ENCODE measurements around the gene C2.

C2 gene

DNA sequence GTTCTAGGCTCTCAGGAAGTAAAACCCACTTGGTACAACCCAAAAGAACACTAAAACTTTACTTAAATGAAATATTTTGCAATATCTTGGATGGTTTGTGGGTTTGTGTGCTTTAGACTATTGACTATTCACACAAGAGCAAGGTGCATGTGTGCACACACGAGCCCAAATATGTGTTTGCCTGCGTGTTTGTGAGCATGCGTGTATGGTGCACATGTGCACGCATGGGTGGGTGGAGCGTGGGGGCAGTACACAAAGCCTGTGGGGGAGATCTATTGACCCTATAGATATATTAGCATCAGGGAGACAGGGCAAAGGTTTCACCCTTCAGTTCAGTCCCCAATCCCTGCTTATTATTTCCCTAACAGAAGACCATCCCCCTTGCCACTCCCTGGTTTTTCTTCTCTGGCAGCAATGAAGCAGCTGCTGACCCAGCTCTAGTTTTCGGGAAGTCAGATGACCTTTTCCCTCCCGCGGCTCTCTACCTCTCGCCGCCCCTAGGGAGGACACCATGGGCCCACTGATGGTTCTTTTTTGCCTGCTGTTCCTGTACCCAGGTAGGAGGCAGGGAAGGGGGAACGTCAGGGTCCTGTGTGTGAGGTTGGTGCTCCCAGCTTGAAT lies at the start of gene C2:
Gene C2 (plus strand): TSS at position 476 of the 621 bp plus-strand sequence. CDS start 36 bp downstream, at position 512.
- no peak for DNase-seq (ENCODE audit: low read depth)

DNA sequence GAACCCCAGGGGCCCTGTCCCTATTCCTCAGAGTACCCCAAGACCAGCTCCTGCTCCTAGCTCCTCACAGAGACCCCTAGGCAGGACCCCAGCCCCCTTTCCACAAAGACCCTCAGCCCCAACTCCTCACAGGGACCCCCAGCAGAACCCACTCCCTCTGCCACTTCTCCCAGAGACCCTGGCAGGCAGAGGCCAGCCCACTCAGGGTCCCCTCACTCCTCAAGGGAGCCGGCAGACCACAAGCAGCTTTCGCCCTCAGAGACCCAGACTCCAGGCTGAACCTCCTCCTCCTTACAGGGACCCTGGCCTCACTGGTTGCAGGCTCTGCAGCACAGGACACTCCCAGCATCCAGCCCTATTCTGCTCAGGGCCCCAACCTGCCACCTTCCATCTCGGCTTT lies 49.3 kb upstream of the C2 start:
- no peak for DNase-seq (ENCODE audit: low read depth)

- DNase-seq (ENCODE audit: low read depth): no peak
Measured at GRCh38 chr6:31878726-31879125, 48.8 kb upstream of the C2 start, which contains the start of gene SLC44A4. SLC44A4 (minus strand) TSS chr6:31878997; CDS start chr6:31878980, 17 bp downstream.

DNA sequence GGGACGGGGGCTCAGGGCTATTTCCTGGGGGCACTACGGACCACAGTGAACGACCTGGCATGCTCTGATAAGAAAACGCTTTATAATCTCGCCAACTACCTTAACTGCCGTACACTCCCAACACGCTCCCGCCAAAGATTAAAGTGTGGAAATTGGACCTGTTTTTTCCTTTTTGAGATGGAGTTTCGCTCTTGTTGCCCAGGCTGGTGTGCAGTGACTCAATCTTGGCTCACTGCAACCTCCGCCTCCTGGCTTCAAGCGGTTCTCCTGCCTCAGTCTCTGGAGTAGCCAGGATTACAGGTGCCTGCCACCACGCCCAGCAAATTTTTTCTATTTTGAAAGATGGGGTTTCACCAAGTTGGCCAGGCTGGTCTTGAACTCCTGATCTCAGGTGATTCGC lies 48.4 kb upstream of the C2 start:
- DNase-seq (ENCODE audit: low read depth): no peak

DNA sequence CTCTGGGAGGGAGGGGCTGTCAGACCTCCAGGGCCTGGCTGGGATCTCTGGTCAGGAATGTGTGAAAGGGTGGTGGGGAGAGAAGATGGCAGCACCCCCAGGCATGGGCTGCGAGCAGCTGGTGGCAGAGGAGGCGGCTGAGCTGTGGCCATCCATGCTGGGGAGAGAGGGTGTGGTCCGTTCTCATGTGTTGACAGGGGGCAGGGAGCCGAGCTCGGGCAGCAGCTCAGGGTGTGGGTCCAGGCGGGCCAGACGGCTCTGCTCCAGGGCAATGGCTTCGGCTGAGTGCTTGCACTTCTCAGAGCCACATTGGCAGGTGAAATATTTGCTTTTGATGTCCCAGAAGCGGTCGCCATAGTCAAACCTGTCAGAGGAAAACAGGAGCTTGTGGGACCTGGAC lies 47.6 kb upstream of the C2 start:
- no peak for DNase-seq (ENCODE audit: low read depth)

DNA sequence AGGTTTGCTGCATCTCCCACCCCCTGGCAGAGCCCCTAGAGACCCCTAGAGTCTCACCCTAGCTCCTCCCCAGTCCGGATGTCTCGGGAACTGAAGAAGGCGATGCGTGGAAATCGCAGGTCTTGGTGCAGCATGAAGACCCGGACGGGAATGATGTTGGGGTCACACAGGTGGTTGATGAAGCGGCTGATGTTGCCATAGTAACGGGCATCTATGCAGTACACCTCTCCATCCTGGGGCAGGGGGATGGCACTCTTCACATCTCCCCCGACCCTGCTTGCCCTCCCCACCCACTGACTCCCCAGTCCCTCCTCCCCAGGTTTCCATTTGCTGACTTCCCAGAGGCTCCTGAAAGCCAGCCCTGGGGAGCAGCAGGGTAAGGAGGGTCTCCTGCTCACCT lies 46.9 kb upstream of the C2 start:
- no peak for DNase-seq (ENCODE audit: low read depth)

- DNase-seq (ENCODE audit: low read depth): no peak
Measured at GRCh38 chr6:31881136-31881859, 46.2 kb upstream of the C2 start.

GRCh38 chr6:31882344-31882743 lies 45.2 kb upstream of the C2 start:
- no peak for DNase-seq (ENCODE audit: low read depth)

- DNase-seq (ENCODE audit: low read depth): no peak
Measured at GRCh38 chr6:31883676-31884075, 43.8 kb upstream of the C2 start.

- DNase-seq (ENCODE audit: low read depth): no peak
Measured at GRCh38 chr6:31884528-31885035, 42.9 kb upstream of the C2 start.

- no peak for DNase-seq (ENCODE audit: low read depth)
Measured at GRCh38 chr6:31886541-31886991, 41.0 kb upstream of the C2 start.

DNA sequence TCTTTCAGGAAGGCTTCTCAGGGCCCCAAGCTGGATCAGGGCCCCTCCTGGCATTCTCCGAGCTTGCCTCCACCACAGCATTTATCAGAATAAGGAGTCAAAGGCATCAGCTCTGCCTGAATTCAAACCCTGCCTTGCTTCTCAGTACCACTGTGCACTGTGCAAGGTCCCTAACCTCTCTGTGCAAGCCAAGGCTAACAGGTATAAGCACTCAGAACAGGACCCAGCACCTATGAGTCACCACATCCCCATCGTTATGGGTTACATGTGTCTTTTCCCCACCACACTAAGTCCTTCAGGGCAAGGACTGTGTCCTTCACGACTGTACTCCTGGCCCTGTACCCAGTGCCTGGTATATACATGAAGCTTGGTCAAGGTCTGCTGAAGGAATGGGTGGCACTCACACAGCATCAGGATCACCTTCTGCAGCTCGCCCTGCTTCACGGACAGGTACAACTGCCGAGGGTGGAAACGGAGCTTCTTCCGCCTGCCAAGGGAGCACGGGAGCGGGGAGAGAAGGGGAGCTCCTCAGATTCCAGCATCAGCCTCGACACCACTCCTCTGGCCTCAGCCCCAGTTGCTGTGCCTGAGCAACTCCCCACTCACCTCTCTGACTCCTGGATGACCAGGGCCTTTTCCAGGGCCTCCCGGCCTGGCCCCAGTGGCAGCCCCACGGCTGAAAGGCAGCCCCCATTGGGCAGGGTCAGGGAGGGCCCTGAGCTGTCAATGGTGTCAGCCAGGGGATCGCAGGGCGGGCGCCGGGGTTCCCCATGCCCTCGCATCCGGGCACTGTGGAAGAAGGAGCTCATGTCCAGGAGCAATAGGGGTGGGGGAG lies 40.1 kb upstream of the C2 start:
- DNase-seq (ENCODE audit: low read depth): no peak

- peak; percentile 28 for DNase-seq (ENCODE audit: low read depth)
Measured at GRCh38 chr6:31888276-31889258, 39.0 kb upstream of the C2 start.

DNA sequence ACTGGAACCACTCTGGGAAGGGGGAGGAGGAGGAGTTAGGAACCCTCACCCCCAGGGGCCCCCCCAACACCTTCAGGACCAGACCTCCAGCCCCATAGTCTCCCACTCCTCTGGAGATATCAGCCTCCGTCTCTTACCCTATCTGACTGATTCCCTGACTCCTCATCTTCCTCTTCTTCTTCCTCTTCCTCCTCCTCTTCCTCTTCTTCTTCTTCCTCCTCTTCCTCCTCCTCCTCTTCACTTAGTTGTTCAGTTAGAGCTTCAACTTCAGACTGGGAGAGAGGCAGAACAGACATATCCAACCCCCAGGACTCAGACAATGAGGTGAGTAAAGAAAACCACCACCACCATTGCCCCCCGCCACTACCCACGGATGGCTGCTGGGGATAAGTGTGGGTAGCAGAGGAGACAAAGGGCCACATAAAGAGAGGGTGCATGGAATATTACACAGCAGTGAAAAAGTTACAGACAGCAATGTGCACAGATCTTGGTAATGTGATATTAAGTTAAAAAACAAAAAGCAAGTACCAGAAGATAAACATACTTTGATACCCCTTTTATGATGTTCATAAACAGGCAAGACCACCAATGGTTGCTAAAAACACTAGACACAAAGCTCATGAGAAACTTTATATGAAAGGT lies 38.1 kb upstream of the C2 start:
- DNase-seq (ENCODE audit: low read depth): no peak

- DNase-seq (ENCODE audit: low read depth): no peak
Measured at GRCh38 chr6:31892821-31893220, 34.7 kb upstream of the C2 start.

GRCh38 chr6:31896493-31896855 lies 31.0 kb upstream of the C2 start:
- DNase-seq (ENCODE audit: low read depth): no peak

DNA sequence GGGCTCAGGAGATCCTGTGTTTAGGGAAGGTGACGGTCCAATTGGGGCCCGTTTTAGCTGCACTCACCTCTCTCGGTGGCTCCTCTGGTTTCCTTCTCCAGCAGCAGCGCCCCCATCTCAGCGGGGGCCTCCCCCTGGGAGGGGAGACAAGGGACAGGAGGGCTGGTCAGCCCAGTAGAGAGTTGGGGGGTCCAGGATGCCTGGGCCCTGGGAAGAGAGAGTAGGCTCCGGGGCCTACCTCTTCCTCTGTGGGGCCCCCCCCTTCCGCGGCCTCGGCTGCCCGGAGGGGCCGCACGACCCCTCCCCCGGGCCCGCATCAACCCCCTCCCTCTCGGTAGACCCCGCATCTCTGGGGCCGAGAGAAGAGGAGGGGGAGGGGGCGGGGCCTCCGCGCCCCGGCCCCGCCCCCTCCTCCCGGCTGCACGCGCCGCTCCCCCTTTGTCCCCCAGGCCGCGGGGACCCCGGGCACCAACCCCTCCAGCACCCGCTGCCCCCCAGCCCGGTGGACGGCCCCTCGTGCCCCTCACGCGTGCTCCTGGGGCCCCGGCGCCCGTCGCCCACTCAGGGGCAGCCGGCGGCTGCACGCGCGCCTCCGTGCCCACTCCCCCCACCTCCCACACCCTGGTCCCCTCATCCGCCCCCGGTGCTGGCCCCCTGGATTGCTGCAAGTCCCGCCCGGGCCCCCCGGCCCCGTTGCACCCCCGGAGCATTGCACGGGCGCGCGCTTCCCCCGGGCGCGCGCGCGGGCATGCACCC lies 30.5 kb upstream of the C2 start:
- DNase-seq (ENCODE audit: low read depth): no peak

DNA sequence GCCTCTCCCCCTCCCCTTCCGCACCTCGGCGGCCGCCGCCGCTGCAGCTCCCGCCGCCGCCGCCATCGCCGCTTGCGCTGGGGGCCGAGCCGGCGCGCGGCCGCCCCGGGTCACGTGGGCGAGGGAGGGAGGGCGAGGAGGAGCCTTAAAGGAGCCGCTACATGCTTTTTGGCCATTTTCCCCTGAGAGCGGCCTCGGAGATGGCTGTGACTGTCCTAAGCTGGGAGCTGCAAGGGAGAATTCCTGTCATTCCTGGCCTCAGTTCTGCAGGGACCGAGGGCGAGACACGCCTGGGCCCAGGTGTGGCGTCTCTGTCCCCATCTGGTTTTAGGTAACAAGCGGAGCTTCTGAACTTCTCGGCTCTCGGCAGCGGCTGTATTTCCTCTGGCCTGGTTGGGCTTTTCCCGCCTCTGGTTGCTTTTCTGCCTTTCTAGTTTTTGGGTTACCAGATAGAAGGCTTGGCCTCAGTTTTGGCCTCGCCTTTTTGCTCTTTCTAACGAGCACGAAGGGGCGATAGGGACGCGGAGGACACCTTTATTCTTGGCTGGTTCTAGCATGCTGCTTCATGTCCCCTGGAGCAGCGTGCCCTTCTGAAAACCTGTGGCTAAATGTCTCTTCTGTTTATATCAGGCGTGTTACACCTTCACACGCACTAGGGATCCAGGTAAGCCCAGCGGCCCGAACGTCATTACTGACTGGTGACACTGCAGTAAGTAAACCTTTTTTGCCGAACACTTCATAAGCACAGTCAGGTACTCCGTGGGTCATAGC lies 29.7 kb upstream of the C2 start, which contains the start of gene EHMT2:
Gene EHMT2 (minus strand): TSS at position 87 of the 771 bp plus-strand sequence. CDS start 21 bp downstream, at position 66.
- peak; percentile 69 for DNase-seq (ENCODE audit: low read depth)

DNA sequence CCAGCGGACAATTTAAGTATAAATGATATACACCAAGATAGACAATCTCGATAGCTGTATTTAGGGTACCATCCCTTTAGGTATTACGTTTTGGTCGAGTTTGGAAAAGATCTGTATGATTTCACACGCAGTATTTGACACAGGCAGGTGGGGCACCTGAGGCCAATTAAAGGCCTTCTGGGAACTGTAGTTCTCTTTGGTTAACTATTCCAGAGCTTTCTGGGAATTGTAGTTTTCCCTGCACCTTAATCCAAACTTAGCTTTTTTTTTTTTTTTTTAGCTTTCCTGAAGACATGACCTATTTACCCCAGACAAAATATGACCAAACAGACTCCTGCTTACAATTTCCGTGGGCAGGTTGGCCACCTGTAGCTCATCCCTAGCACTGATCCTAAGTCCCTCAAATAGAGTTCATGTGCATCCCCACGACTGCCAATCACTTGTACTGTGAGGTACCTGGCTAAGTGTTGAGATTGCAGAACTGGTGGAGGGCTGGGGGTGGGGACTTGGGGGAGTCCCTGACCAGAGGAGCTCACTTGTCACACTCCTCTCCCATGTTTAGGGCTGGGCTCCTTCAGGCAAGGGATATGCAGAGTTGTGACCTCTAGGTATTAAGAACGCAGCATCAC lies 29.0 kb upstream of the C2 start:
- no peak for DNase-seq (ENCODE audit: low read depth)

Measured in stimulated activated CD8-positive, alpha-beta memory T cell treated with anti-CD3 and anti-CD28 coated beads, Interleukin-15, amount 100 ng/mL, for 1 hour (primary cell).